ENCODE results near the gene ACSM3. TPM values are rescaled to one million over a fixed set of nuclear protein-coding genes. Genes with fewer than 3 reads are reported as not detected.
"Not testable (repeated sequence)": the region's sequence is repeated elsewhere in the genome, so short reads cannot be mapped to it uniquely, and the experiment has no call there.

ACSM3 gene
- total RNA-seq (2014; rRNA removed; shearing (Covaris generic)) = 2.2 and 4.8 TPM in 2 replicates

DNA sequence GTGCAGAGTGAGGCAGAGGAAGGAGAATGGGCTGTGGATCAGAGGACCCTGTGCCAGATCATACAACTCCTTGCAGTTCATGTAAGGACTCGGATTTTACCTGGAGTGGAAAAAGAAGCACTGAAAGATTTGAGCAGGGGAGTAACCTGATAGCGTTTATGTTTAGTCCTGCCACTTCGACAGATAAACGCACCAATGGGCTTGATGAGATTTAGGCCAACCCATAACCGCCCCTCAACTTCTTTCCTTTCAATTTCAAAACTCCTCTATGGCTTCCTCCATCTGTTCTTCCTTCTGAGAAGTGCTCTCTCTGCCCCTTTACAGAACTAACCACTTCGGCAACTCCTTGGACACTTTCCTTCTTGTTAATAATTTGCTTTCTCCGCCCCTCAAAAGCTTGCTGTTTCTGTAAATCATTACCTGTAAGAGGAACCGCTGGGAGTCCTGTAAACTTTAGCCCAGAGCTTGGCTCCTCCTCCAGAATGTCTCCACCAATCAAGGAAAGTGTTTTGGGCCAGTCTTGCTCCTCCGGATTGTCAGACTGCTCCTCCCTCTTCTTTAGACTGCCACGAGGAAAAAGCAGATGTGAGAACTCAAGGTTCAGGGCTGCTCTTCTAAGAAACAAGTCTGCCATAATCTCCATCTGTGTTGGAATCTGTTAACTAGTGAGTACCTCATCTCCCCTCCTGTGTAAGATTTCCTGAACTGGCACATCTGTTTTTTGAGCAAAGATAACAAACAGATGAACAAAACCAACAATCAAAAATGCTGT, at the start of gene ACSM3:
TSS of gene ACSM3 (plus strand) at position 554 of the 772 bp plus-strand sequence. CDS start 6,021 bp downstream, outside the sequence.
- DNase-seq (ENCODE audit: low read depth) = peak; percentile 69

DNA sequence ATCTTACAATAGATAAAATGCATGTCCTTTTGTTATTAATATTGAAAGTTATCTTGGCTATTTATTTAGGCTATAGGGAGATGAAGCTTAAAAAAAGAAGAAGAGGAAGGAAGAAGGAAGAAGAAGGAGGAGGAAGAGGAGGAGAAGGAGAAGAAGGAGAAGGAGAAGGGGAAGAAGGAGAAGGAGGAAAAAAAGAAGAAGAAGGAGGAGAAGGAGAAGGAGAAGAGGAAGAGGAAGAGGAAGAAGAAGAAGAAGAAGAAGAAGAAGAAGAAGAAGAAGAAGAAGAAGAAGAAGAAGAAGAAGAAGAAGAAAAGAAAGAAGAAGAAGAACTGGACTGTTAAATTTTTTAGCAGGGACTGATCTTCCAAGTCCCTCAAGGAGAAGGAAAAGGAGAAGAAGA, 46.1 kb upstream of the ACSM3 start:
- not testable (repeated sequence) for DNase-seq (ENCODE audit: low read depth)

- no peak for DNase-seq (ENCODE audit: low read depth)
Observed at GRCh38 chr16:20720251-20720650, 43.6 kb upstream of the ACSM3 start.

DNA sequence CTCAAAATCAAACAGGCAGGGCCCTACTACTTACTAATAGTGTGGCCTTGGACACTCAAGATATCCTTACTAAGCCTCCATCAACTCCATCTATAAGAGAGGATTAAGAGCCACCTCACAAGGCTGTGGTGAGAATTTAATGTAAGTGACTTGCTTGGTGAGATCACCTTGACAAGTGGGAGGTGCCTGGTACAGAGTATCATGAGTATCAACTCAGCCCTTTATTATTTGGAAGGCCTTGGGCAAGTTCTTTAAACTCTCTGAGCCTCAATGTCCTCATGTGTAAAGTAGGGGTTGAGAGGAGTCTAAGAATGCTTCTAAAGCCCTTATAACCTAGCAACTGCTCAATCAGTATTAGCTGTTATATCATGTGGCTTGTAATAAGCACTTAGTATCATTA, 37.2 kb upstream of the ACSM3 start:
- DNase-seq (ENCODE audit: low read depth) = no peak

DNA sequence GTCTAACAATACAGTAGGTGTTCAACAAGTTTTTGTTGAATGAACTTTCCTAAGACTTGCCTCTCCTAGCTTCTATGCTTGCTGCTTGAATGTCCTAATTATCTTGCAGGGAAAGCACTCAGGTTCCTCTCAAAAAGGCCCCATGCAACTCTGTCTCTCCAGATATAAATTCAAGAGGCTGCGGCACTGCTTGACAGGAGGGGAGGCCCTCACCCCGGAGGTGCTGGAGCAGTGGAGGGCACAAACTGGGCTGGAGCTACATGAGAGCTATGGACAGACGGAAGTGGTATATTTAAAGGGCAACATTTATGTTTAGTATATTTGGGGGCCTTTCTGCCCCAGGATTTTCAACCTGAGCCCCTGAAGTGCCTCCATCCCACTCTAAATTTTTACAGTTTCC, 36.6 kb upstream of the ACSM3 start:
- no peak for DNase-seq (ENCODE audit: low read depth)

- DNase-seq (ENCODE audit: low read depth) = no peak
Observed at GRCh38 chr16:20729141-20729540, 34.7 kb upstream of the ACSM3 start.

GRCh38 chr16:20734056-20734455, 29.8 kb upstream of the ACSM3 start:
- no peak for DNase-seq (ENCODE audit: low read depth)

- no peak for DNase-seq (ENCODE audit: low read depth)
Observed at GRCh38 chr16:20734782-20735181, 29.0 kb upstream of the ACSM3 start.

- no peak for DNase-seq (ENCODE audit: low read depth)
Observed at GRCh38 chr16:20735490-20735889, 28.3 kb upstream of the ACSM3 start.

- DNase-seq (ENCODE audit: low read depth) = peak; percentile 12
Observed at GRCh38 chr16:20740007-20740883, 23.6 kb upstream of the ACSM3 start.

DNA sequence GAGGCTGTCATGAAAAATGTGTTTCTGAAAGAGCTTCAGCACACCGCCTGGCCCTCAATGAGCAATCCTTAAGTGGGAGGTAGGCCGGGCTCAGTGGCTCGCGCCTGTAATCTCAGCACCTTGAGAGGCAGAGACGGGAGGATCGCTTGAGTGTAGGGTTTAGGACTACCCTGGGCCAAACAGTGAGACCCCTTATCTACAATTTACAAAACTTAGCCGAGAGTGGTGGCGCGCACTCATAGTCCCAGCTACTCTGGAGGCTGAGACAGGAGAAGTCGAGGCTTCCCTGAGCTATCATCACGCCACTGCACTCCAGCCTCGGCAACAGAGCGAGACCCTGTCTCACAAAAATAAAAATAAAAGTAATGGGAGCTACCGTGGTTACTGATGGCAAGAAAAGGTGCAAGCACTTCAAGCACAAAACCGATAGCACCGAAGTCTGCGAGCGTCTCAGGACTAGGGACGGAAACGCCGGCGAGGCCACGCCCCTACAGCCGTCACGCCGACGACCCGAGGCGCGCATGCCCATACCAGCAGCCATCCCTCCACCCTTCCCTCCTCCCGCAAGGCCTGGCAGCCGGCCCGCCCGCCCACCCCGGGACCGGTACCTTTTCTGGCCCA, 22.8 kb upstream of the ACSM3 start:
- DNase-seq (ENCODE audit: low read depth) = peak; percentile 89

GRCh38 chr16:20741554-20742285, 22.1 kb upstream of the ACSM3 start, which contains the start of gene THUMPD1:
THUMPD1 (minus strand) TSS chr16:20741818; CDS start chr16:20741739, 79 bp downstream.
- peak; percentile 96 for DNase-seq (ENCODE audit: low read depth)

- no peak for DNase-seq (ENCODE audit: low read depth)
Observed at GRCh38 chr16:20743591-20743990, 20.2 kb upstream of the ACSM3 start.

- DNase-seq (ENCODE audit: low read depth) = no peak
Observed at GRCh38 chr16:20744922-20745440, 18.8 kb upstream of the ACSM3 start.

DNA sequence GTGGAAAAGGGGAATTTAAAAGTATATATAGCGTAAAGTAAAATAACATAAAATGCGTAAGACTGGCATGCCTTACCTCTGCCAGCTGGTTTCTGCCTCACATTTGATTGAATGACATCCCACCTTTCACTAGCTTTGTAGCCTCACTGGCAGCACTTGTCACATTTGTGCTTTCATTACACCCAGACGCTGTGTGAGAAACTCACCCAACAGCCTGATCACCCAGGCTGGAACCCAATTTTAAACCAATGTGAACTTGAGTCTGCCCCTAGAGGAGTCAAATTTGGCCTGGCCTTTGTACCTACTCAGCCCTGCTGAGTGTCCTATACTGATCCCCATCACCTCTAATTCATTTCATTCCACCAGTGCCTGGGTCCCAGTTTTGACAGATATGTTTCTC, 17.4 kb upstream of the ACSM3 start:
- no peak for DNase-seq (ENCODE audit: low read depth)

GRCh38 chr16:20747030-20747816, 16.6 kb upstream of the ACSM3 start:
- no peak for DNase-seq (ENCODE audit: low read depth)

- DNase-seq (ENCODE audit: low read depth) = no peak
Observed at GRCh38 chr16:20749474-20749873, 14.3 kb upstream of the ACSM3 start.

GRCh38 chr16:20750558-20750957, 13.3 kb upstream of the ACSM3 start:
- DNase-seq (ENCODE audit: low read depth) = no peak

DNA sequence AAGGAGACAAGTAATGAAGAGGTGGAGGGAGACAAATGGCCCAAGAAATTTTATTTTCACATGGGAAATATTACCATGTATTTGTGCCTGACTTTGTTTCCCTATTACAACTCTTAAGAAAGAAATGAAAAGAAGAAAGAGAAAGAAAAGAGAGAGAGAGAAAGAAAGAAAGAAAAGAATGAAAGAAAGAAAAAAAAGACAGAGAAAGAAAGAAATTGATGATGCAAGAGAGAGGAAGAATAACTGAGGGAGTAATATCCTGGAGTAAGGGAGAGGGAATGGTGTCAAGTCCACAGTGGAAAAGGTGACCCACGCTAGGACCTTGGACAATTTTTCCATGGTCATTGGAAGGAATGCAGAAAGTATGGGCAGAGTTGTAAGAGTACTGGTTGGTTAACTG, 10.1 kb upstream of the ACSM3 start:
- DNase-seq (ENCODE audit: low read depth) = no peak

GRCh38 chr16:20755238-20755637, 8.6 kb upstream of the ACSM3 start:
- DNase-seq (ENCODE audit: low read depth) = no peak

Data from Daoy (cell line).